K562 (cell line): ENCODE data around the gene CCR5AS.

Source experiments
- ATF7 ChIP-seq: fragments of 450-650 bp; IDR thresholded peaks from 2 replicates; pipeline ENCODE4 v1.7.1; 2014; ENCODE audit warnings: mild to moderate bottlenecking, moderate library complexity
- CTCF ChIP-seq, 3 experiments: IDR thresholded peaks in 2 of 3; conservative IDR thresholded peaks in 1 of 3; 2 replicates each; pipeline ENCODE4 v1.5.1; 2011 to 2012; ENCODE audit warnings: low read length in 3 of 3, mild to moderate bottlenecking in 3 of 3, control low read depth in 2 of 3, improper control_type of control experiment in 1 of 3, inconsistent platforms in 1 of 3, low read depth in 1 of 3, mixed read lengths in 1 of 3, moderate library complexity in 1 of 3; ENCODE audit not compliant: insufficient read depth in 2 of 3
- TCF7L2 ChIP-seq: fragments of 150-350 bp; IDR thresholded peaks from 2 replicates; pipeline ENCODE4 v1.6.1; 2016; ENCODE audit warnings: low read depth, mild to moderate bottlenecking, low read length, moderate library complexity
- ZNF449 ChIP-seq: fragments of 250-450 bp; sonication (Bioruptor Pico); IDR thresholded peaks from 2 replicates; pipeline ENCODE4 v1.8.0; 2022; ENCODE audit warnings: moderate library complexity, mild to moderate bottlenecking, inconsistent platforms
- ZNF766 ChIP-seq: fragments of 200-800 bp; sonication (Bioruptor generic); conservative IDR thresholded peaks from 2 replicates; pipeline ENCODE4 v1.6.1; 2016; ENCODE audit warnings: missing genetic modification characterization, missing compliant biosample characterization

GRCh38 chr3:46349484-46350261 is 57.2 kb downstream of the CCR5AS start:
- no peak for TF ChIP-seq CTCF (IDR thresholded peaks at IDR 0.05 in 2 of 3, conservative IDR thresholded peaks at IDR 0.05 in 1 of 3; ENCODE audit: insufficient read depth in 2 of 3, low read depth in 1 of 3, low read length in 3 of 3)
- no peak for TF ChIP-seq TCF7L2
- no peak for TF ChIP-seq ZNF766 (CRISPR knock-in tag)
- TF ChIP-seq ATF7, result no peak
- TF ChIP-seq ZNF449 (CRISPR knock-in tag), result no peak
